GM19455 (cell line): ENCODE data around the gene AUP1.
"Not testable (repeated sequence)": the region's sequence is repeated elsewhere in the genome, so short reads cannot be mapped to it uniquely, and the experiment has no call there.

Experiments
- ATAC-seq: cut with Tn5 transposase; IDR thresholded peaks from one replicate; pipeline ENCODE4 v1.9.1; 2021; ENCODE audit not compliant: unreplicated experiment

The AUP1 gene

GRCh38 chr2:74529357-74530238 is at the start of gene AUP1, which contains the start of gene HTRA2:
TSS of gene AUP1 (minus strand) at chr2:74529706. CDS start at chr2:74529629, 77 bp downstream.
TSS of gene HTRA2 (plus strand) at chr2:74529933. CDS start at chr2:74530007, 74 bp downstream.
- ATAC-seq, result peak; percentile 83

- ATAC-seq, result no peak
Measured at GRCh38 chr2:74578408-74578807, 48.9 kb upstream of the AUP1 start.

- ATAC-seq, result peak; percentile 38
Measured at GRCh38 chr2:74577448-74577847, 47.9 kb upstream of the AUP1 start.

- no peak for ATAC-seq
Measured at GRCh38 chr2:74576863-74577229, 47.3 kb upstream of the AUP1 start.

- no peak for ATAC-seq
Measured at GRCh38 chr2:74576211-74576862, 46.8 kb upstream of the AUP1 start.

- ATAC-seq, result no peak
Measured at GRCh38 chr2:74575320-74575719, 45.8 kb upstream of the AUP1 start.

GRCh38 chr2:74573747-74574562 is 44.4 kb upstream of the AUP1 start:
- no peak for ATAC-seq

GRCh38 chr2:74572178-74572925 is 42.8 kb upstream of the AUP1 start:
- ATAC-seq, result no peak

GRCh38 chr2:74571058-74571457 is 41.6 kb upstream of the AUP1 start:
- peak; percentile 43 for ATAC-seq

GRCh38 chr2:74569686-74570085 is 40.2 kb upstream of the AUP1 start:
- ATAC-seq, result no peak

GRCh38 chr2:74567881-74568280 is 38.4 kb upstream of the AUP1 start:
- ATAC-seq, result no peak

GRCh38 chr2:74566754-74567085 is 37.2 kb upstream of the AUP1 start:
- no peak for ATAC-seq

- ATAC-seq, result no peak
Measured at GRCh38 chr2:74566076-74566753, 36.7 kb upstream of the AUP1 start.

- ATAC-seq, result no peak
Measured at GRCh38 chr2:74564222-74564621, 34.7 kb upstream of the AUP1 start.

GRCh38 chr2:74562126-74562775 is 32.7 kb upstream of the AUP1 start:
- no peak for ATAC-seq

- not testable (repeated sequence) for ATAC-seq
Measured at GRCh38 chr2:74561022-74561421, 31.5 kb upstream of the AUP1 start.

GRCh38 chr2:74560591-74560990 is 31.1 kb upstream of the AUP1 start:
- no peak for ATAC-seq

GRCh38 chr2:74559912-74560311 is 30.4 kb upstream of the AUP1 start:
- ATAC-seq, result no peak

GRCh38 chr2:74558284-74559230 is 29.1 kb upstream of the AUP1 start:
- ATAC-seq, result no peak
